ENCODE measurements around the gene TRIM46. TPM values are rescaled to one million over a fixed set of nuclear protein-coding genes. Genes with fewer than 3 reads are reported as not detected.

The TRIM46 gene
- total and polyA plus RNA-seq, 2 of the 13 experiments (the other 11 are each of a cell fraction or from before 2014, with no cell fraction given), result 0.04 to 0.09 TPM

GRCh38 chr1:155139895-155140629 lies 33.6 kb upstream of the TRIM46 start, which contains the start of gene DPM3 (continued):
- TF ChIP-seq YEATS4 (CRISPR knock-in tag; IDR thresholded peaks at IDR 0.05; ENCODE audit: borderline replicate concordance), result no peak
- peak; percentile 61 for TF ChIP-seq MEF2D (CRISPR knock-in tag; IDR thresholded peaks at IDR 0.05)
- no peak for TF ChIP-seq JUNB (CRISPR knock-in tag; IDR thresholded peaks at IDR 0.05; ENCODE audit: borderline replicate concordance)
- no peak for TF ChIP-seq SP2 (CRISPR knock-in tag; IDR thresholded peaks at IDR 0.05)
- TF ChIP-seq KDM5A (IDR thresholded peaks at IDR 0.05; ENCODE audit: borderline replicate concordance, low read length), result peak; percentile 58
- TF ChIP-seq ZNF253 (CRISPR knock-in tag; IDR thresholded peaks at IDR 0.05; ENCODE audit: borderline replicate concordance), result no peak
- TF ChIP-seq RARA (CRISPR knock-in tag; IDR thresholded peaks at IDR 0.05), result no peak; the same call in 1 of the 2 replicates
- no peak for TF ChIP-seq HMG20A (CRISPR knock-in tag; IDR thresholded peaks at IDR 0.05; ENCODE audit: borderline replicate concordance)
- TF ChIP-seq MYNN (CRISPR knock-in tag; IDR thresholded peaks at IDR 0.05; ENCODE audit: low read depth), result no peak
- peak; percentile 39; the same call in 1 of the 2 replicates for TF ChIP-seq TFDP2 (CRISPR knock-in tag; IDR thresholded peaks at IDR 0.05)
- TF ChIP-seq, protein P1, sequence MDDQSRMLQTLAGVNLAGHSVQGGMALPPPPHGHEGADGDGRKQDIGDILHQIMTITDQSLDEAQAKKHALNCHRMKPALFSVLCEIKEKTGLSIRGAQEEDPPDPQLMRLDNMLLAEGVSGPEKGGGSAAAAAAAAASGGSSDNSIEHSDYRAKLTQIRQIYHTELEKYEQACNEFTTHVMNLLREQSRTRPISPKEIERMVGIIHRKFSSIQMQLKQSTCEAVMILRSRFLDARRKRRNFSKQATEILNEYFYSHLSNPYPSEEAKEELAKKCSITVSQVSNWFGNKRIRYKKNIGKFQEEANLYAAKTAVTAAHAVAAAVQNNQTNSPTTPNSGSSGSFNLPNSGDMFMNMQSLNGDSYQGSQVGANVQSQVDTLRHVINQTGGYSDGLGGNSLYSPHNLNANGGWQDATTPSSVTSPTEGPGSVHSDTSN (CRISPR knock-in tag; IDR thresholded peaks at IDR 0.05; ENCODE audit: borderline replicate concordance), result no peak
- TF ChIP-seq PAXIP1 (CRISPR knock-in tag; conservative IDR thresholded peaks at IDR 0.05), result no peak
- peak; percentile 65 for TF ChIP-seq UBTF (CRISPR knock-in tag; IDR thresholded peaks at IDR 0.05)
- peak; percentile 12; the same call in 1 of the 2 replicates for TF ChIP-seq FOSL2 (CRISPR knock-in tag; IDR thresholded peaks at IDR 0.05)
- no peak for TF ChIP-seq SAFB2 (CRISPR knock-in tag; IDR thresholded peaks at IDR 0.05; ENCODE audit: borderline replicate concordance, low read depth)
- no peak for TF ChIP-seq ZKSCAN8 (CRISPR knock-in tag; IDR thresholded peaks at IDR 0.05; ENCODE audit: borderline replicate concordance)
- no peak; the same call in 1 of the 2 replicates for TF ChIP-seq ZBTB25 (CRISPR knock-in tag; IDR thresholded peaks at IDR 0.05)
